Astrocyte (in vitro differentiated cells and primary cell): ENCODE data around the gene RAB11FIP5. TPM values are rescaled to one million over a fixed set of nuclear protein-coding genes. Genes with fewer than 3 reads are reported as not detected.

ENCODE experiments used
- DNase-seq: peaks from one replicate; pipeline ENCODE4 v3.0.0-alpha.2; 2010; ENCODE audit warnings: low read depth
- FAIRE-seq: peaks from 2 replicates; lab custom pipeline; 2011; peaks lifted over from hg19 to GRCh38; lab: Jason Lieb, UNC
- H2AFZ ChIP-seq: 2 replicates; pipeline ENCODE4 v1.6.0; 2012; ENCODE audit warnings: low read depth, low read length, inconsistent platforms
- H3K27ac ChIP-seq: 2 replicates; pipeline ENCODE4 v1.5.1; 2011; ENCODE audit warnings: low read depth, low read length, inconsistent platforms
- H3K27me3 ChIP-seq: 2 replicates; pipeline ENCODE4 v1.6.0; 2011; ENCODE audit warnings: low read length, inconsistent platforms; ENCODE audit not compliant: insufficient read depth
- H3K36me3 ChIP-seq: 2 replicates; pipeline ENCODE4 v1.5.1; 2011; ENCODE audit warnings: low read length, inconsistent platforms; ENCODE audit not compliant: insufficient read depth
- H3K4me1 ChIP-seq: 2 replicates; pipeline ENCODE4 v1.5.1; 2011; ENCODE audit warnings: low read length, inconsistent platforms; ENCODE audit not compliant: insufficient read depth
- H3K4me2 ChIP-seq: 2 replicates; pipeline ENCODE4 v1.6.0; 2012; ENCODE audit warnings: low read length, inconsistent platforms
- H3K4me3 ChIP-seq: 2 replicates; pipeline ENCODE4 v1.5.1; 2011; ENCODE audit warnings: low read depth, mild to moderate bottlenecking, low read length, inconsistent platforms; ENCODE audit not compliant: insufficient read depth
- H3K79me2 ChIP-seq: 2 replicates; pipeline ENCODE4 v1.6.0; 2012; ENCODE audit warnings: mild to moderate bottlenecking, low read length, inconsistent platforms; ENCODE audit not compliant: insufficient read depth
- H3K9ac ChIP-seq: 2 replicates; pipeline ENCODE4 v1.6.0; 2012; ENCODE audit warnings: mild to moderate bottlenecking, low read length, inconsistent platforms
- H3K9me3 ChIP-seq: 2 replicates; pipeline ENCODE4 v1.5.1; 2012; ENCODE audit warnings: low read depth, mild to moderate bottlenecking, low read length, inconsistent platforms; ENCODE audit not compliant: insufficient read depth
- H4K20me1 ChIP-seq: 2 replicates; pipeline ENCODE4 v1.6.0; 2012; ENCODE audit warnings: low read length, inconsistent platforms; ENCODE audit not compliant: insufficient read depth
- H3K27ac Mint-ChIP-seq: one replicate; pipeline ENCODE4 v1.8.0; 2021; ENCODE audit warnings: mild to moderate bottlenecking, mixed read lengths; ENCODE audit not compliant: unreplicated experiment
- H3K27me3 Mint-ChIP-seq: one replicate; pipeline ENCODE4 v1.8.0; 2021; ENCODE audit warnings: low read depth, mixed read lengths; ENCODE audit not compliant: unreplicated experiment
- H3K36me3 Mint-ChIP-seq: one replicate; pipeline ENCODE4 v1.8.0; 2021; ENCODE audit warnings: low read depth, mixed read lengths; ENCODE audit not compliant: unreplicated experiment
- H3K4me1 Mint-ChIP-seq: one replicate; pipeline ENCODE4 v1.8.0; 2021; ENCODE audit warnings: low read depth, mixed read lengths; ENCODE audit not compliant: unreplicated experiment
- H3K4me3 Mint-ChIP-seq: one replicate; pipeline ENCODE4 v1.8.0; 2021; ENCODE audit warnings: mild to moderate bottlenecking, moderate library complexity, mixed read lengths; ENCODE audit not compliant: unreplicated experiment
- H3K9me3 Mint-ChIP-seq: one replicate; pipeline ENCODE4 v1.8.0; 2021; ENCODE audit warnings: mild to moderate bottlenecking, mixed read lengths; ENCODE audit not compliant: unreplicated experiment
- CTCF ChIP-seq: IDR thresholded peaks from 2 replicates; pipeline ENCODE4 v1.5.1; 2011; ENCODE audit warnings: low read depth, mild to moderate bottlenecking, inconsistent platforms, low read length, moderate library complexity; ENCODE audit not compliant: insufficient read depth
- EZH2 ChIP-seq: IDR thresholded peaks from 2 replicates; pipeline ENCODE4 v1.6.1; 2012; ENCODE audit warnings: mild to moderate bottlenecking, low read length, inconsistent platforms; ENCODE audit not compliant: insufficient read depth
- total RNA-seq: library from RNA; stranded (reverse); gene quantifications from 2 replicates; pipeline ENCODE4 v1.2.1, GENCODE V29; 2021

Gene RAB11FIP5
- total RNA-seq, 1 donor from 2014 or later: 56.0 TPM

DNA sequence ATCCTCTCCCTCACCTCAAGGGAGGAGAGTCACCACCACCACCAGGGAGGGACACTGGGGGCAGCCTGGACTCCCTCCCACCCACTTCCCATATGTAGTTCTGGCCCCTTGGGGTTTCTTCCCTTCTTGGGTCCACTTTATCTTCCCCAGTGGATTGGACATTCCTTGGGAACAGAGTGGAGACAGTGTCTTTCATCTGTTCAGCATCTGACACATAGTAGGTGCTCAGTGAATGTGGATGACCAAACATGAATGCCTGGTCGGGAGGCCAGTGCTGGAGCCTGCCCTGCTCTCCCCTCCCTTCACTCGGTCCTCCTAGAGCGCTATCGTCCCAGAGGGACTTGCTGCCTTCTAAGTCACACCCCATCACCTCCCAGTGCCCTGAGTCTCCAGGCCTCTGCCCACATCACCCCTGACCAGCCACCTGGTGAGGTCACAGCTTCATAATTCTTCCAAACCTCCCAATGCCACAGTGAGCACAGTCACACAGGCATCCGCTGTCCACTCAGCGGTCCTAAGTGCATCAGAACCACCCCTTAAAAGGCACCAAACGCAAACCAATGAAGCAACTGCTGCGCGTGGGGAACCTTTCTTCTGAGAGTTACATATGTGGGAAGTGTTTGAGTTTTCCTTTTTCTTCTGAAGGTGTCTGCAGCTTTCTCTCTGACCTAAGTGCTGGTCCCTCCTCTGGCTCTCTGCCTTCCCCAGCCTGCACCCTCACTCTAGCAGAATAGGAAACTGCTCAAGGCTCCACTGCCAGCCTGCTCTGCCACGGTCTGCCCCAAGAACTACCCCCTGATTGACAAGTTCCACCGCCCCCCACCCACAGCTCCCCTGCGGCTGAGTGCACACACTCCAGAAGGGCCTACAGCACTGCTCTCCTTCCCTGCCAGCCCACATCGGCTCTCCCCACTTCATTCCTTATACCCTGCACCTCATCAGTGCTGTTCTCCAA lies 34.0 kb downstream of the RAB11FIP5 start:
- H3K36me3 Mint-ChIP-seq: peaks cover 37% of the 10 kb centered on the region
- Histone ChIP-seq H4K20me1 (peaks cover 91% of the 10 kb centered on the region), H3K4me1 (no peaks in the 10 kb centered on the region), H3K4me2 (no peak overlapping the region), H3K27me3 (no peaks in the 10 kb centered on the region), H2AFZ (no peak overlapping the region), H3K9ac (no peak overlapping the region), H3K36me3 (peaks cover 11% of the 10 kb centered on the region), H3K4me3 (no peak overlapping the region), H3K27ac (no peak overlapping the region), H3K79me2 (peaks cover 53% of the 10 kb centered on the region), H3K9me3 (no peaks in the 10 kb centered on the region)
- H3K9me3 Mint-ChIP-seq: peaks cover 6% of the 10 kb centered on the region
- no peak overlapping the region for H3K27ac Mint-ChIP-seq
- no peak for DNase-seq
- H3K27me3 Mint-ChIP-seq: no peaks in the 10 kb centered on the region
- H3K4me3 Mint-ChIP-seq: no peak overlapping the region
- FAIRE-seq: no peak
- H3K4me1 Mint-ChIP-seq: no peaks in the 10 kb centered on the region
- TF ChIP-seq CTCF (no peak), EZH2 (no peak)

- Histone ChIP-seq H3K9me3 (no peaks in the 10 kb centered on the region), H2AFZ (no peak overlapping the region), H4K20me1 (peaks cover 86% of the 10 kb centered on the region), H3K79me2 (peaks cover 40% of the 10 kb centered on the region), H3K27me3 (no peaks in the 10 kb centered on the region), H3K4me3 (no peak overlapping the region), H3K4me2 (no peak overlapping the region), H3K9ac (no peak overlapping the region), H3K4me1 (no peaks in the 10 kb centered on the region), H3K27ac (no peak overlapping the region), H3K36me3 (peaks cover 11% of the 10 kb centered on the region)
- no peak overlapping the region for H3K27ac Mint-ChIP-seq
- TF ChIP-seq EZH2 (no peak), CTCF (no peak)
- peaks cover 6% of the 10 kb centered on the region for H3K9me3 Mint-ChIP-seq
- no peaks in the 10 kb centered on the region for H3K27me3 Mint-ChIP-seq
- H3K36me3 Mint-ChIP-seq: peaks cover 35% of the 10 kb centered on the region
- no peak for FAIRE-seq
- H3K4me1 Mint-ChIP-seq: no peaks in the 10 kb centered on the region
- H3K4me3 Mint-ChIP-seq: peak overlapping the region; percentile 1
- no peak for DNase-seq
These were observed 35.3 kb downstream of the RAB11FIP5 start for GRCh38 chr2:73077424-73077795.
